Measurements from ENCODE around the gene CPEB4. TPM values are rescaled to one million over a fixed set of nuclear protein-coding genes. Genes with fewer than 3 reads are reported as not detected.

CPEB4 gene
- total and polyA plus RNA-seq, 9 of the 15 experiments (the other 6 are each of a cell fraction or from before 2014, with no cell fraction given): 7.4 to 21.3 (median 12.4) TPM

DNA sequence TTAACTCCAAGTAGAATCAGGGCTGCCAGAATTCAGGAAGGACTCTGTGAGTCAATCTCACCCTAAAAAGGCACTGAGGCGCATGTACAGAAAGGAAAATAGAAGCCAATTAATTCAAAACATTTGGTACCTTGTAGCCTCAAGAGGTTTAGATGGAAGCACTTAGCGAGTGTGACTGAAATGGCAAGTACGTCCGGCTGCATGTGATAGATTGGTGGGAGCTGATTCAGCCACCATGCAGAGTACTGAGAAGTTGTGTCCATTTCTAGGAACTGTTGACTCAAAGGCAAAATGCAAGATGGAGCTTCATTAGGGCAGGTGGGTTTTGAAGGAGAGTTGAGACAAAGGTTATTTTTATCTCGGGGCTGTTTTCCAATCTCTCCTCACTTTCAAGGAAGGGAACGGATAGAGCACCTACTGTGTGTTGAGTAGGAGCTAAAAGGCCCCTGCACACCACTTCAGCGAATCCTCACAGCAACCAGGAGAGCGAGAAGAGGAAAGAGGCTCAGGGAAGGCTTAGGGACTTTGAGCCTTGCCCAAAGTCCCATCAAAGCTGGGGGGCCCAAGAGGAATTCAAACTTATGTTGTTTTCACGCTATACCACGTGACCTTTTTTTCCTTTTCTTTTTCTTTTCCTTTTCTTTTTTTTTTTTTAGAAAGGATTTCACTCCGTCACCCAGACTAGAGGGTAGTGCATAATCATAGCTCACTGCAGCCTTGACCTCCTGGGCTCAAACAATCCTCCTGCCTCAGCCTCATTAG is 34.6 kb upstream of the CPEB4 start (continued):
- TF ChIP-seq, protein P1, sequence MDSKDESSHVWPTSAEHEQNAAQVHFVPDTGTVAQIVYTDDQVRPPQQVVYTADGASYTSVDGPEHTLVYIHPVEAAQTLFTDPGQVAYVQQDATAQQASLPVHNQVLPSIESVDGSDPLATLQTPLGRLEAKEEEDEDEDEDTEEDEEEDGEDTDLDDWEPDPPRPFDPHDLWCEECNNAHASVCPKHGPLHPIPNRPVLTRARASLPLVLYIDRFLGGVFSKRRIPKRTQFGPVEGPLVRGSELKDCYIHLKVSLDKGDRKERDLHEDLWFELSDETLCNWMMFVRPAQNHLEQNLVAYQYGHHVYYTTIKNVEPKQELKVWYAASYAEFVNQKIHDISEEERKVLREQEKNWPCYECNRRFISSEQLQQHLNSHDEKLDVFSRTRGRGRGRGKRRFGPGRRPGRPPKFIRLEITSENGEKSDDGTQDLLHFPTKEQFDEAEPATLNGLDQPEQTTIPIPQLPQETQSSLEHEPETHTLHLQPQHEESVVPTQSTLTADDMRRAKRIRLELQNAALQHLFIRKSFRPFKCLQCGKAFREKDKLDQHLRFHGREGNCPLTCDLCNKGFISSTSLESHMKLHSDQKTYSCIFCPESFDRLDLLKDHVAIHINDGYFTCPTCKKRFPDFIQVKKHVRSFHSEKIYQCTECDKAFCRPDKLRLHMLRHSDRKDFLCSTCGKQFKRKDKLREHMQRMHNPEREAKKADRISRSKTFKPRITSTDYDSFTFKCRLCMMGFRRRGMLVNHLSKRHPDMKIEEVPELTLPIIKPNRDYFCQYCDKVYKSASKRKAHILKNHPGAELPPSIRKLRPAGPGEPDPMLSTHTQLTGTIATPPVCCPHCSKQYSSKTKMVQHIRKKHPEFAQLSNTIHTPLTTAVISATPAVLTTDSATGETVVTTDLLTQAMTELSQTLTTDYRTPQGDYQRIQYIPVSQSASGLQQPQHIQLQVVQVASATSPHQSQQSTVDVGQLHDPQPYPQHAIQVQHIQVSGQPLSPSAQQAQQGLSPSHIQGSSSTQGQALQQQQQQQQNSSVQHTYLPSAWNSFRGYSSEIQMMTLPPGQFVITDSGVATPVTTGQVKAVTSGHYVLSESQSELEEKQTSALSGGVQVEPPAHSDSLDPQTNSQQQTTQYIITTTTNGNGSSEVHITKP (IDR thresholded peaks at IDR 0.05; ENCODE audit: partially characterized antibody): peak; percentile 72
- TF ChIP-seq, protein P2, sequence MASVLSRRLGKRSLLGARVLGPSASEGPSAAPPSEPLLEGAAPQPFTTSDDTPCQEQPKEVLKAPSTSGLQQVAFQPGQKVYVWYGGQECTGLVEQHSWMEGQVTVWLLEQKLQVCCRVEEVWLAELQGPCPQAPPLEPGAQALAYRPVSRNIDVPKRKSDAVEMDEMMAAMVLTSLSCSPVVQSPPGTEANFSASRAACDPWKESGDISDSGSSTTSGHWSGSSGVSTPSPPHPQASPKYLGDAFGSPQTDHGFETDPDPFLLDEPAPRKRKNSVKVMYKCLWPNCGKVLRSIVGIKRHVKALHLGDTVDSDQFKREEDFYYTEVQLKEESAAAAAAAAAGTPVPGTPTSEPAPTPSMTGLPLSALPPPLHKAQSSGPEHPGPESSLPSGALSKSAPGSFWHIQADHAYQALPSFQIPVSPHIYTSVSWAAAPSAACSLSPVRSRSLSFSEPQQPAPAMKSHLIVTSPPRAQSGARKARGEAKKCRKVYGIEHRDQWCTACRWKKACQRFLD (CRISPR knock-in tag; IDR thresholded peaks at IDR 0.05): peak; percentile 76; the same call in 1 of the 2 replicates
- TF ChIP-seq SMARCA4 (IDR thresholded peaks at IDR 0.05): peak; percentile 95
- peak; percentile 18; the same call in 1 of the 2 replicates for TF ChIP-seq ZFPM2 (CRISPR knock-in tag; IDR thresholded peaks at IDR 0.05)
- TF ChIP-seq, protein P3, sequence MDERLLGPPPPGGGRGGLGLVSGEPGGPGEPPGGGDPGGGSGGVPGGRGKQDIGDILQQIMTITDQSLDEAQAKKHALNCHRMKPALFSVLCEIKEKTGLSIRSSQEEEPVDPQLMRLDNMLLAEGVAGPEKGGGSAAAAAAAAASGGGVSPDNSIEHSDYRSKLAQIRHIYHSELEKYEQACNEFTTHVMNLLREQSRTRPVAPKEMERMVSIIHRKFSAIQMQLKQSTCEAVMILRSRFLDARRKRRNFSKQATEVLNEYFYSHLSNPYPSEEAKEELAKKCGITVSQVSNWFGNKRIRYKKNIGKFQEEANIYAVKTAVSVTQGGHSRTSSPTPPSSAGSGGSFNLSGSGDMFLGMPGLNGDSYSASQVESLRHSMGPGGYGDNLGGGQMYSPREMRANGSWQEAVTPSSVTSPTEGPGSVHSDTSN (CRISPR knock-in tag; IDR thresholded peaks at IDR 0.05; ENCODE audit: low read depth): no peak
- TF ChIP-seq, protein P3 (tag; conservative IDR thresholded peaks at IDR 0.05; ENCODE audit: low read depth): peak; percentile 50
- peak; percentile 98 for TF ChIP-seq ARID1B (IDR thresholded peaks at IDR 0.05)
- TF ChIP-seq CHD2 (IDR thresholded peaks at IDR 0.05; ENCODE audit: low read depth, low read length): no peak
- no peak for TF ChIP-seq SMAD2 (IDR thresholded peaks at IDR 0.05; ENCODE audit: low read depth, low read length)
- TF ChIP-seq MCM2 (IDR thresholded peaks at IDR 0.05; ENCODE audit: low read depth): no peak
- TF ChIP-seq, protein P4, sequence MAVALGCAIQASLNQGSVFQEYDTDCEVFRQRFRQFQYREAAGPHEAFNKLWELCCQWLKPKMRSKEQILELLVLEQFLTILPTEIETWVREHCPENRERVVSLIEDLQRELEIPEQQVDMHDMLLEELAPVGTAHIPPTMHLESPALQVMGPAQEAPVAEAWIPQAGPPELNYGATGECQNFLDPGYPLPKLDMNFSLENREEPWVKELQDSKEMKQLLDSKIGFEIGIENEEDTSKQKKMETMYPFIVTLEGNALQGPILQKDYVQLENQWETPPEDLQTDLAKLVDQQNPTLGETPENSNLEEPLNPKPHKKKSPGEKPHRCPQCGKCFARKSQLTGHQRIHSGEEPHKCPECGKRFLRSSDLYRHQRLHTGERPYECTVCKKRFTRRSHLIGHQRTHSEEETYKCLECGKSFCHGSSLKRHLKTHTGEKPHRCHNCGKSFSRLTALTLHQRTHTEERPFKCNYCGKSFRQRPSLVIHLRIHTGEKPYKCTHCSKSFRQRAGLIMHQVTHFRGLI (CRISPR knock-in tag; IDR thresholded peaks at IDR 0.05): 0 out of 2 replicates have a peak, but pooled peaks have one; percentile 28
- no peak for TF ChIP-seq SMARCA5 (IDR thresholded peaks at IDR 0.05)
- TF ChIP-seq TOE1 (IDR thresholded peaks at IDR 0.05; ENCODE audit: borderline replicate concordance): peak; percentile 93
- TF ChIP-seq TOE1 (CRISPR knock-in tag; IDR thresholded peaks at IDR 0.05; ENCODE audit: borderline replicate concordance, low read depth): no peak
- no peak for TF ChIP-seq DNMT1 (IDR thresholded peaks at IDR 0.05)
- TF ChIP-seq ZNF766 (CRISPR knock-in tag; conservative IDR thresholded peaks at IDR 0.05): peak; percentile 87
- no peak for TF ChIP-seq NR2C1 (IDR thresholded peaks at IDR 0.05)
- peak; percentile 61 for TF ChIP-seq NR2C1 (tag; IDR thresholded peaks at IDR 0.05)
- no peak for TF ChIP-seq CBX2 (IDR thresholded peaks at IDR 0.05; ENCODE audit: insufficient read depth, low read length, poor library complexity, severe bottlenecking)
